Stomach (tissue), 9 donors: ENCODE results near the gene CDK13. TPM values are rescaled to one million over a fixed set of nuclear protein-coding genes. Genes with fewer than 3 reads are reported as not detected.
A peak's percentile ranks its signal among the peaks of the same experiment; 100 is the strongest.

Experiments
- DNase-seq, 2 donors: peaks; one replicate each; pipeline versions ENCODE4 v3.0.0 to v3.0.0-alpha.2; 2013 to 2019
- H3K27ac ChIP-seq, 5 donors: fragments of 200-600 bp in 4 of 5; sonication (generic) in 4 of 5; one replicate each; pipeline ENCODE4 v1.5.1; 2013 to 2019; ENCODE audit warnings: mild to moderate bottlenecking in 1 of 5, moderate library complexity in 1 of 5
- H3K27me3 ChIP-seq, 3 donors: fragments of 200-600 bp; sonication (generic); one replicate each; pipeline ENCODE4 v1.5.1; 2017 to 2019; ENCODE audit warnings: mixed run types in 1 of 3
- H3K36me3 ChIP-seq, 4 donors: fragments of 200-600 bp; sonication (generic); 1 replicate in 3 of 4; 2 replicates in 1 of 4; pipeline ENCODE4 v1.5.1; 2016 to 2019
- H3K4me1 ChIP-seq, 4 donors: fragments of 200-600 bp; sonication (generic); one replicate each; pipeline ENCODE4 v1.5.1; 2016 to 2019
- H3K4me3 ChIP-seq, 4 donors: fragments of 200-600 bp; sonication (generic) in 3 of 4; one replicate each; pipeline ENCODE4 v1.5.1; 2016 to 2019; ENCODE audit warnings: mild to moderate bottlenecking in 1 of 4
- H3K9me3 ChIP-seq, 4 donors: fragments of 200-600 bp; sonication (generic); one replicate each; pipeline ENCODE4 v1.5.1; 2016 to 2019
- CTCF ChIP-seq, 7 experiments: fragments of 450-650 bp in 4 of 7; fragments of 200-600 bp in 3 of 7; sonication (generic) in 3 of 7; IDR thresholded peaks; one replicate each; pipeline ENCODE4 v1.5.1; 2016 to 2019; ENCODE audit warnings: antibody characterized with exemption in 7 of 7, control low read depth in 2 of 7, mild to moderate bottlenecking in 1 of 7
- EP300 ChIP-seq: sonication (generic); formaldehyde crosslinking; IDR thresholded peaks from one replicate; pipeline ENCODE4 v1.6.1; 2017; ENCODE audit warnings: antibody characterized with exemption
- POLR2A ChIP-seq, 4 donors: fragments of 450-650 bp; IDR thresholded peaks; one replicate each; pipeline ENCODE4 v1.6.1; 2016; ENCODE audit warnings: antibody characterized with exemption in 4 of 4, control low read depth in 2 of 4, mild to moderate bottlenecking in 1 of 4, moderate library complexity in 1 of 4
- POLR2AphosphoS5 ChIP-seq, 3 donors: sonication (generic); formaldehyde crosslinking; IDR thresholded peaks; one replicate each; pipeline ENCODE4 v1.6.1; 2016; ENCODE audit warnings: antibody characterized with exemption in 3 of 3
- WGBS, 5 donors: extraction: QIAGEN DNeasy Blood & Tissue Kit in 3 of 5; methylation state at CpG; one replicate each; pipeline versions ENCODE4 v1.1.5 to v1.1.7; 2013 to 2018; 5-methylcytosine and 5-hydroxymethylcytosine counted together
- intact Hi-C: fragments of 100-400 bp; cut with DNase I; formaldehyde crosslinking; loops from one replicate; pipeline ENCODE4 v1.15.1; 2023; ENCODE audit warnings: low total_unique reads
- polyA plus RNA-seq, 3 donors: library from polyadenylated mRNA; stranded (reverse); fragments of 200-250 nt; gene quantifications; one replicate each; pipeline ENCODE4 v1.2.3, GENCODE V29; 2013
- total RNA-seq, 5 donors: library from RNA; depleted of rRNA; stranded (reverse); fragments of >200 nt; gene quantifications; one replicate each; pipeline versions ENCODE4 v1.1.0 to v1.2.3, GENCODE V29; 2014 to 2016
- donor health status: healthy with polysubstance abuse.
- donor health status: Bipolar disorder and iron deficiency.
- donor health status: healthy.

CDK13 gene
- total and polyA plus RNA-seq, 8 donors, result 7.0 to 140 (median 66.2) TPM

- H3K27me3 ChIP-seq, result no peaks in the 10 kb centered on the region
- DNase-seq, result peak in 1 of 2 donors; percentile 4
- WGBS, 5 donors, result 55 to 65% (median 56%) methylated on average over 7 of the region's 7 CpGs
- no peaks in the 10 kb centered on the region for H3K4me1 ChIP-seq
- no peak overlapping the region for H3K27ac ChIP-seq
- no peak for TF ChIP-seq POLR2AphosphoS5 (IDR thresholded peaks at IDR 0.05)
- no peak for TF ChIP-seq CTCF (IDR thresholded peaks at IDR 0.05)
- TF ChIP-seq EP300, result no peak
- no peak for TF ChIP-seq POLR2A (IDR thresholded peaks at IDR 0.05)
- no peaks in the 10 kb centered on the region for H3K36me3 ChIP-seq
- no peaks in the 10 kb centered on the region for H3K9me3 ChIP-seq
- no peak overlapping the region for H3K4me3 ChIP-seq
- intact Hi-C loops, result no loop called here
Measured at GRCh38 chr7:39921506-39922175, 28.4 kb upstream of the CDK13 start.

DNA sequence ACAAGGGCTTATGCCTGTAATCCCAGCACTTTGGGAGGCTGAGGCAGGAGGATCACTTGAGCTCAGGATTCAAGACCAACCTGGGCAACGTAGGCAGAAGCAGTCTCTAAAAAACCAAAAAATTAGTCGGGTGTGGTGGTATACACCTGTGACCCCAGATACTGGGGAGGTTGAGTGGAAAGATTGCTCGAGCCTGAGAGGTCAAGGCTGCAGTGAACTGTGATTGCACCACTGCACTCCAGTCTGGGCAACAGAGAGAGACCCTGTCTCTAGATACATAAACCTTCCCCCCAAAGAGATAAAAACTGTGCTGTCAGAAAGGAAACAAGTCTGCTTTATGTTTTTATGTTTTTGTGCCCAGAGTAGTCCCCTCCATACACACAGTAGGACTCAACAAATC lies 27.5 kb upstream of the CDK13 start:
- H3K9me3 ChIP-seq, result no peaks in the 10 kb centered on the region
- TF ChIP-seq CTCF (IDR thresholded peaks at IDR 0.05) (no peak), EP300 (no peak), POLR2A (IDR thresholded peaks at IDR 0.05) (no peak), POLR2AphosphoS5 (IDR thresholded peaks at IDR 0.05) (no peak)
- 72 to 88% (median 83%) methylated on average over 3 of the region's 3 CpGs for WGBS, 5 donors
- no peak overlapping the region for H3K27ac ChIP-seq
- no peaks in the 10 kb centered on the region for H3K4me1 ChIP-seq
- no peak for DNase-seq
- intact Hi-C loops, result no loop called here
- H3K27me3 ChIP-seq, result no peaks in the 10 kb centered on the region
- H3K36me3 ChIP-seq, result no peaks in the 10 kb centered on the region
- no peak overlapping the region for H3K4me3 ChIP-seq

DNA sequence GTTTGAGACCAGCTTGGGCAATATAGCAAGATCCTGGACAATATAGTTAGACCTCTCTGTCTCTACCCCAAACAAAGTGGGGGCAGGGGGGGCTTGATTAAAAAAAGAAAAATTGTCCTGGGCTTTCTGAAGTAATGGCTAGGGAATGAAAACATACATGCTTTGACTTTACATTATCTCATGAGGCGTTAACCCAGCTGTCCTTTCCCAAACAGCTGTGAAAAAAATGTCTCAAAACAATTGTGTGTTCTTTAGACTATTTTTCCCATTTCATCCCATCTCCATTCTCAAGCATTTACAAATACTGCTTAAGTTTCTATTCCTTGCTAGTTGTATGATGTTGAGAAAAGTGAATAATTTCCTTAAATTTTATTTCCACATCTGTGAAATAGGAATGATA lies 27.0 kb upstream of the CDK13 start:
- Histone ChIP-seq H3K27ac (no peak overlapping the region), H3K9me3 (no peaks in the 10 kb centered on the region), H3K4me3 (no peak overlapping the region), H3K27me3 (no peaks in the 10 kb centered on the region), H3K4me1 (no peaks in the 10 kb centered on the region), H3K36me3 (no peaks in the 10 kb centered on the region)
- intact Hi-C loops, result no loop called here
- 58 to 79% (median 61%) methylated on average over 1 of the region's 1 CpG for WGBS, 5 donors
- DNase-seq, result no peak
- TF ChIP-seq EP300 (no peak), CTCF (IDR thresholded peaks at IDR 0.05) (no peak), POLR2A (IDR thresholded peaks at IDR 0.05) (no peak), POLR2AphosphoS5 (IDR thresholded peaks at IDR 0.05) (no peak)

DNA sequence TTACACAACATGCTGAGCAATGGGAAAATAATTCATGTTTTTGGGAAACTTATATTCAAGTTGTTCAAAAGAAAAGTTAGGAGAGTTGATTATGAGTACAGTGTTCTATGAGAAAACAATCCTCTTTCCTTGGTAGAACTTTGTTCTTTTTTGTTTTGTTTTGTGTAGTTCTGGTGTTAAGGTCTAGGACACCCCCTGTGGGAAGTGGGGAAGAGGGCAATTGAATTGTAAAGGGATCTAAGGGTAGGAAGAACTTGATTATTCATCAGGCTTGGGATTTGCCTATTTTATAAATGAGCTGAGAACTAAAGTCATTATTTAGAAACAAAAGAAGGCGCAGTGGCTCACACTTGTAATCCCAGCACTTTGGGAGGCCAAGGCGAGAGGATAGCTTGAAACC lies 25.9 kb upstream of the CDK13 start:
- Histone ChIP-seq H3K9me3 (no peaks in the 10 kb centered on the region), H3K27ac (no peak overlapping the region), H3K27me3 (no peaks in the 10 kb centered on the region), H3K4me3 (no peak overlapping the region), H3K36me3 (no peaks in the 10 kb centered on the region), H3K4me1 (no peaks in the 10 kb centered on the region)
- intact Hi-C loops, result no loop called here
- WGBS, 5 donors, result 92 to 98% (median 94%) methylated on average over 2 of the region's 2 CpGs
- no peak for TF ChIP-seq CTCF (IDR thresholded peaks at IDR 0.05)
- TF ChIP-seq POLR2A (IDR thresholded peaks at IDR 0.05), result no peak
- no peak for TF ChIP-seq POLR2AphosphoS5 (IDR thresholded peaks at IDR 0.05)
- TF ChIP-seq EP300, result no peak
- no peak for DNase-seq
